HG03039 (cell line): ENCODE results near the gene MTIF3.
A peak's percentile ranks its signal among the peaks of the same experiment; 100 is the strongest.

Experiments used
- ATAC-seq: cut with Tn5 transposase; IDR thresholded peaks from one replicate; pipeline ENCODE4 v1.9.1; 2021; ENCODE audit warnings: mild to moderate bottlenecking, moderate library complexity; ENCODE audit not compliant: unreplicated experiment

The MTIF3 gene

GRCh38 chr13:27461940-27462584 lies 11.7 kb upstream of the MTIF3 start:
- no peak for ATAC-seq

- no peak for ATAC-seq
Observed at GRCh38 chr13:27455331-27455855, 5.0 kb upstream of the MTIF3 start.

GRCh38 chr13:27450921-27451471 lies 632 bp upstream of the MTIF3 start:
- no peak for ATAC-seq

GRCh38 chr13:27449081-27449603 lies 1.2 kb downstream of the MTIF3 start:
- no peak for ATAC-seq

GRCh38 chr13:27448308-27448707 lies 2.1 kb downstream of the MTIF3 start:
- no peak for ATAC-seq

- no peak for ATAC-seq
Observed at GRCh38 chr13:27446986-27447583, 3.3 kb downstream of the MTIF3 start.

- ATAC-seq = no peak
Observed at GRCh38 chr13:27442797-27443196, 7.6 kb downstream of the MTIF3 start.

- no peak for ATAC-seq
Observed at GRCh38 chr13:27442071-27442647, 8.2 kb downstream of the MTIF3 start.

- no peak for ATAC-seq
Observed at GRCh38 chr13:27440408-27440807, 10.0 kb downstream of the MTIF3 start.

- no peak for ATAC-seq
Observed at GRCh38 chr13:27437126-27437525, 13.2 kb downstream of the MTIF3 start.

- no peak for ATAC-seq
Observed at GRCh38 chr13:27432611-27433210, 17.7 kb downstream of the MTIF3 start.

GRCh38 chr13:27432180-27432579 lies 18.2 kb downstream of the MTIF3 start:
- no peak for ATAC-seq

GRCh38 chr13:27428160-27428559 lies 22.2 kb downstream of the MTIF3 start:
- ATAC-seq = no peak

- no peak for ATAC-seq
Observed at GRCh38 chr13:27427641-27428040, 22.7 kb downstream of the MTIF3 start.

- peak; percentile 47 for ATAC-seq
Observed at GRCh38 chr13:27425918-27426630, 24.3 kb downstream of the MTIF3 start.

- ATAC-seq = no peak
Observed at GRCh38 chr13:27425158-27425917, 25.0 kb downstream of the MTIF3 start.

- peak; percentile 59 for ATAC-seq
Observed at GRCh38 chr13:27424246-27425157, 25.9 kb downstream of the MTIF3 start, which contains the start of gene GTF3A. Gene GTF3A, plus strand, starts transcription at chr13:27424619.

GRCh38 chr13:27423333-27423732 lies 27.0 kb downstream of the MTIF3 start:
- ATAC-seq = no peak
